ENCODE measurements around the gene WDR20. TPM values are rescaled to one million over a fixed set of nuclear protein-coding genes. Genes with fewer than 3 reads are reported as not detected.

Gene WDR20
- total and polyA plus RNA-seq, 2 of the 8 experiments (the other 6 are each of a cell fraction or from before 2014, with no cell fraction given) = 11.2 to 26.7 TPM

DNA sequence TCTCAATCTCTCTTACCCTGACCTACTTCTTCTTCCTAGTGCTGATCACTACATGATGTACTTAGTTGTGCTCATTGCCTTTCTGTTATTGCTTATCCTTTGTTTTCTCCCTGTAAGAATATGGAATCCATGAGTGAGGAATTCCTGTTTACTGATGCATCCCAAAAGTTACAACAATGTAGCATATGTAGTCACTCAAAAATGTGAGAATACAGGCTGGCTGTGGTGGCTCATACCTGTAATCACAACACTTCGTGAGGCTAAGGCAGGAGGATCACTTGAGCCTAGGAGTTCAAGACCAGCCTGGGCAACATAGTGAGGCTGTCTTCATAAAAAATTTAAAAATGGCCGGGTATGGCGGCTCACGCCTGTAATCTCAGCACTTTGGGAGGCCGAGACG is 8.0 kb upstream of the WDR20 start (continued):
- TF ChIP-seq, protein P1, sequence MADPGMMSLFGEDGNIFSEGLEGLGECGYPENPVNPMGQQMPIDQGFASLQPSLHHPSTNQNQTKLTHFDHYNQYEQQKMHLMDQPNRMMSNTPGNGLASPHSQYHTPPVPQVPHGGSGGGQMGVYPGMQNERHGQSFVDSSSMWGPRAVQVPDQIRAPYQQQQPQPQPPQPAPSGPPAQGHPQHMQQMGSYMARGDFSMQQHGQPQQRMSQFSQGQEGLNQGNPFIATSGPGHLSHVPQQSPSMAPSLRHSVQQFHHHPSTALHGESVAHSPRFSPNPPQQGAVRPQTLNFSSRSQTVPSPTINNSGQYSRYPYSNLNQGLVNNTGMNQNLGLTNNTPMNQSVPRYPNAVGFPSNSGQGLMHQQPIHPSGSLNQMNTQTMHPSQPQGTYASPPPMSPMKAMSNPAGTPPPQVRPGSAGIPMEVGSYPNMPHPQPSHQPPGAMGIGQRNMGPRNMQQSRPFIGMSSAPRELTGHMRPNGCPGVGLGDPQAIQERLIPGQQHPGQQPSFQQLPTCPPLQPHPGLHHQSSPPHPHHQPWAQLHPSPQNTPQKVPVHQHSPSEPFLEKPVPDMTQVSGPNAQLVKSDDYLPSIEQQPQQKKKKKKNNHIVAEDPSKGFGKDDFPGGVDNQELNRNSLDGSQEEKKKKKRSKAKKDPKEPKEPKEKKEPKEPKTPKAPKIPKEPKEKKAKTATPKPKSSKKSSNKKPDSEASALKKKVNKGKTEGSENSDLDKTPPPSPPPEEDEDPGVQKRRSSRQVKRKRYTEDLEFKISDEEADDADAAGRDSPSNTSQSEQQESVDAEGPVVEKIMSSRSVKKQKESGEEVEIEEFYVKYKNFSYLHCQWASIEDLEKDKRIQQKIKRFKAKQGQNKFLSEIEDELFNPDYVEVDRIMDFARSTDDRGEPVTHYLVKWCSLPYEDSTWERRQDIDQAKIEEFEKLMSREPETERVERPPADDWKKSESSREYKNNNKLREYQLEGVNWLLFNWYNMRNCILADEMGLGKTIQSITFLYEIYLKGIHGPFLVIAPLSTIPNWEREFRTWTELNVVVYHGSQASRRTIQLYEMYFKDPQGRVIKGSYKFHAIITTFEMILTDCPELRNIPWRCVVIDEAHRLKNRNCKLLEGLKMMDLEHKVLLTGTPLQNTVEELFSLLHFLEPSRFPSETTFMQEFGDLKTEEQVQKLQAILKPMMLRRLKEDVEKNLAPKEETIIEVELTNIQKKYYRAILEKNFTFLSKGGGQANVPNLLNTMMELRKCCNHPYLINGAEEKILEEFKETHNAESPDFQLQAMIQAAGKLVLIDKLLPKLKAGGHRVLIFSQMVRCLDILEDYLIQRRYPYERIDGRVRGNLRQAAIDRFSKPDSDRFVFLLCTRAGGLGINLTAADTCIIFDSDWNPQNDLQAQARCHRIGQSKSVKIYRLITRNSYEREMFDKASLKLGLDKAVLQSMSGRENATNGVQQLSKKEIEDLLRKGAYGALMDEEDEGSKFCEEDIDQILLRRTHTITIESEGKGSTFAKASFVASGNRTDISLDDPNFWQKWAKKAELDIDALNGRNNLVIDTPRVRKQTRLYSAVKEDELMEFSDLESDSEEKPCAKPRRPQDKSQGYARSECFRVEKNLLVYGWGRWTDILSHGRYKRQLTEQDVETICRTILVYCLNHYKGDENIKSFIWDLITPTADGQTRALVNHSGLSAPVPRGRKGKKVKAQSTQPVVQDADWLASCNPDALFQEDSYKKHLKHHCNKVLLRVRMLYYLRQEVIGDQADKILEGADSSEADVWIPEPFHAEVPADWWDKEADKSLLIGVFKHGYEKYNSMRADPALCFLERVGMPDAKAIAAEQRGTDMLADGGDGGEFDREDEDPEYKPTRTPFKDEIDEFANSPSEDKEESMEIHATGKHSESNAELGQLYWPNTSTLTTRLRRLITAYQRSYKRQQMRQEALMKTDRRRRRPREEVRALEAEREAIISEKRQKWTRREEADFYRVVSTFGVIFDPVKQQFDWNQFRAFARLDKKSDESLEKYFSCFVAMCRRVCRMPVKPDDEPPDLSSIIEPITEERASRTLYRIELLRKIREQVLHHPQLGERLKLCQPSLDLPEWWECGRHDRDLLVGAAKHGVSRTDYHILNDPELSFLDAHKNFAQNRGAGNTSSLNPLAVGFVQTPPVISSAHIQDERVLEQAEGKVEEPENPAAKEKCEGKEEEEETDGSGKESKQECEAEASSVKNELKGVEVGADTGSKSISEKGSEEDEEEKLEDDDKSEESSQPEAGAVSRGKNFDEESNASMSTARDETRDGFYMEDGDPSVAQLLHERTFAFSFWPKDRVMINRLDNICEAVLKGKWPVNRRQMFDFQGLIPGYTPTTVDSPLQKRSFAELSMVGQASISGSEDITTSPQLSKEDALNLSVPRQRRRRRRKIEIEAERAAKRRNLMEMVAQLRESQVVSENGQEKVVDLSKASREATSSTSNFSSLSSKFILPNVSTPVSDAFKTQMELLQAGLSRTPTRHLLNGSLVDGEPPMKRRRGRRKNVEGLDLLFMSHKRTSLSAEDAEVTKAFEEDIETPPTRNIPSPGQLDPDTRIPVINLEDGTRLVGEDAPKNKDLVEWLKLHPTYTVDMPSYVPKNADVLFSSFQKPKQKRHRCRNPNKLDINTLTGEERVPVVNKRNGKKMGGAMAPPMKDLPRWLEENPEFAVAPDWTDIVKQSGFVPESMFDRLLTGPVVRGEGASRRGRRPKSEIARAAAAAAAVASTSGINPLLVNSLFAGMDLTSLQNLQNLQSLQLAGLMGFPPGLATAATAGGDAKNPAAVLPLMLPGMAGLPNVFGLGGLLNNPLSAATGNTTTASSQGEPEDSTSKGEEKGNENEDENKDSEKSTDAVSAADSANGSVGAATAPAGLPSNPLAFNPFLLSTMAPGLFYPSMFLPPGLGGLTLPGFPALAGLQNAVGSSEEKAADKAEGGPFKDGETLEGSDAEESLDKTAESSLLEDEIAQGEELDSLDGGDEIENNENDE (IDR thresholded peaks at IDR 0.05; ENCODE audit: insufficient replicate concordance, low read length) = no peak
